Breast epithelium (tissue), 3 donors: ENCODE results near the gene CPT1B.

Experiments
- POLR2A ChIP-seq: fragments of 450-650 bp; IDR thresholded peaks from one replicate; pipeline ENCODE4 v1.6.1; 2016; ENCODE audit warnings: antibody characterized with exemption, mild to moderate bottlenecking, moderate library complexity
- POLR2AphosphoS5 ChIP-seq, 3 donors: sonication (generic); formaldehyde crosslinking; IDR thresholded peaks; one replicate each; pipeline ENCODE4 v1.6.1; 2017; ENCODE audit warnings: antibody characterized with exemption in 3 of 3
- TF ChIP-seq, protein P1 (sequence below), 3 donors: fragments of 450-650 bp; IDR thresholded peaks; one replicate each; pipeline ENCODE4 v1.5.1; 2016 to 2017; ENCODE audit warnings: antibody characterized with exemption in 3 of 3, mild to moderate bottlenecking in 3 of 3, moderate library complexity in 3 of 3

DNA sequence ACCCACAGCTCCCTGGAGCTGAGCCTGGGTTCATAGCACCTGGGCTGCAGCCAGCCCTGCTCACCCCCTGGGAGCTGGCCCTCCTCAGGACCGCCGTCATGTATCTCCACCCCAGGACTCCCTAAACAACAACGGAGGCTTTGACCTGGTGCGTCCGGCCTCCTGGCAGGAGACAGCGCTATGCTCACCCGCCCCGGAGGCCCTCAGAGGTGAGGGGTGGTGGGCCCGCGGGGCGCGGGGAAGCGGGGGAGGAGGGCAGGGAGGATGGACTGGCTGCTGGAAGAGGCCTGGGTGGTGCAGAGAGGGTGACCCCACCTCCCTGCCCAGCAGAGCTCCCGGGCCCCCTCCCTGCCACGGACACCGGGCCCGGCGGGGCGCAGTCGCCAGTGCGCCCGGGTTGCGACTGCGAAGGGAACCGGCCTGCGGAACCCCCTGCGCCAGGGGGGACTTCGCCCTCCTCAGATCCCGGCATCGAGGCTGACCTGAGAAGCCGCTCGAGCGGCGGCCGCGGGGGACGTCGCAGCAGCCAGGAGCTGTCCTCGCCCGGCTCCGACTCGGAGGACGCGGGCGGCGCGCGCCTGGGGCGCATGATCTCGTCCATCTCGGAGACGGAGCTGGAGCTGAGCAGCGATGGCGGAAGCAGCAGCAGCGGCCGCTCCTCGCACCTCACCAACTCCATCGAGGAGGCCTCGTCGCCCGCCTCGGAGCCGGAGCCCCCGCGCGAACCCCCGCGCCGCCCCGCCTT lies 25.5 kb upstream of the CPT1B start:
- TF ChIP-seq, protein P1, sequence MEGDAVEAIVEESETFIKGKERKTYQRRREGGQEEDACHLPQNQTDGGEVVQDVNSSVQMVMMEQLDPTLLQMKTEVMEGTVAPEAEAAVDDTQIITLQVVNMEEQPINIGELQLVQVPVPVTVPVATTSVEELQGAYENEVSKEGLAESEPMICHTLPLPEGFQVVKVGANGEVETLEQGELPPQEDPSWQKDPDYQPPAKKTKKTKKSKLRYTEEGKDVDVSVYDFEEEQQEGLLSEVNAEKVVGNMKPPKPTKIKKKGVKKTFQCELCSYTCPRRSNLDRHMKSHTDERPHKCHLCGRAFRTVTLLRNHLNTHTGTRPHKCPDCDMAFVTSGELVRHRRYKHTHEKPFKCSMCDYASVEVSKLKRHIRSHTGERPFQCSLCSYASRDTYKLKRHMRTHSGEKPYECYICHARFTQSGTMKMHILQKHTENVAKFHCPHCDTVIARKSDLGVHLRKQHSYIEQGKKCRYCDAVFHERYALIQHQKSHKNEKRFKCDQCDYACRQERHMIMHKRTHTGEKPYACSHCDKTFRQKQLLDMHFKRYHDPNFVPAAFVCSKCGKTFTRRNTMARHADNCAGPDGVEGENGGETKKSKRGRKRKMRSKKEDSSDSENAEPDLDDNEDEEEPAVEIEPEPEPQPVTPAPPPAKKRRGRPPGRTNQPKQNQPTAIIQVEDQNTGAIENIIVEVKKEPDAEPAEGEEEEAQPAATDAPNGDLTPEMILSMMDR (IDR thresholded peaks at IDR 0.05): no peak
- TF ChIP-seq POLR2A (no peak), POLR2AphosphoS5 (IDR thresholded peaks at IDR 0.05) (no peak)
